Esophagus squamous epithelium (tissue), 5 donors: ENCODE measurements around the gene ADTRP. TPM values are rescaled to one million over a fixed set of nuclear protein-coding genes. Genes with fewer than 3 reads are reported as not detected.
A peak's percentile ranks its signal among the peaks of the same experiment; 100 is the strongest.

ENCODE experiments used
- DNase-seq: peaks from one replicate; lab custom pipeline; 2025; lab: John Stamatoyannopoulos, UW
- H3K27ac ChIP-seq, 4 donors: fragments of 200-600 bp; sonication (generic); one replicate each; pipeline ENCODE4 v1.5.1; 2016 to 2019; ENCODE audit warnings: mild to moderate bottlenecking in 1 of 4
- H3K27me3 ChIP-seq, 4 donors: fragments of 200-600 bp; sonication (generic); 1 replicate in 3 of 4; 2 replicates in 1 of 4; pipeline versions ENCODE4 v1.5.1 to v1.6.0; 2017 to 2021; ENCODE audit warnings: antibody characterized with exemption in 1 of 4
- H3K36me3 ChIP-seq, 3 donors: fragments of 200-600 bp; sonication (generic); one replicate each; pipeline ENCODE4 v1.5.1; 2016 to 2019
- H3K4me1 ChIP-seq, 3 donors: fragments of 200-600 bp; sonication (generic); one replicate each; pipeline ENCODE4 v1.5.1; 2017 to 2019
- H3K4me3 ChIP-seq, 4 donors: fragments of 200-600 bp; sonication (generic); 1 replicate in 3 of 4; 2 replicates in 1 of 4; pipeline ENCODE4 v1.5.1; 2016 to 2019; ENCODE audit warnings: mild to moderate bottlenecking in 2 of 4, moderate library complexity in 1 of 4
- H3K9me3 ChIP-seq, 3 donors: fragments of 200-600 bp; sonication (generic); one replicate each; pipeline ENCODE4 v1.5.1; 2016 to 2019
- CTCF ChIP-seq, 6 experiments: fragments of 450-650 bp in 4 of 6; fragments of 200-600 bp in 2 of 6; sonication (generic) in 2 of 6; IDR thresholded peaks; one replicate each; pipeline ENCODE4 v1.5.1; 2016 to 2019; ENCODE audit warnings: antibody characterized with exemption in 6 of 6, mild to moderate bottlenecking in 4 of 6, moderate library complexity in 4 of 6
- POLR2A ChIP-seq, 4 donors: fragments of 450-650 bp; IDR thresholded peaks; one replicate each; pipeline ENCODE4 v1.6.1; 2017; ENCODE audit warnings: antibody characterized with exemption in 4 of 4, mild to moderate bottlenecking in 4 of 4, moderate library complexity in 3 of 4
- WGBS, 2 donors: methylation state at CpG; one replicate each; pipeline ENCODE4 v1.1.5; 2018; 5-methylcytosine and 5-hydroxymethylcytosine counted together
- intact Hi-C: fragments of 100-400 bp; cut with DNase I; formaldehyde crosslinking; loops from one replicate; pipeline ENCODE4 v1.15.0; 2022
- total RNA-seq, 4 donors: library from RNA; depleted of rRNA; stranded (reverse); fragments of >200 nt; gene quantifications; one replicate each; pipeline ENCODE4 v1.1.0, GENCODE V29; 2016
- donor health status: DM: yes; HTN: yes; CAD: no.

ADTRP gene
- total RNA-seq, 4 donors from 2014 or later: 0.76 to 2.5 (median 1.6) TPM

GRCh38 chr6:11675601-11676000 is 103.0 kb downstream of the ADTRP start:
- Histone ChIP-seq H3K27me3 (no peaks in the 10 kb centered on the region), H3K9me3 (no peaks in the 10 kb centered on the region), H3K36me3 (no peaks in the 10 kb centered on the region), H3K4me1 (no peaks in the 10 kb centered on the region), H3K27ac (no peak overlapping the region), H3K4me3 (no peak overlapping the region)
- DNase-seq: no peak
- WGBS, 2 donors: 75 to 86% methylated on average over 2 of the region's 2 CpGs
- intact Hi-C loops: no loop called here
- TF ChIP-seq CTCF (IDR thresholded peaks at IDR 0.05): peak in 1 of 6 experiments; percentile 23
- no peak for TF ChIP-seq POLR2A (IDR thresholded peaks at IDR 0.05)

- H3K36me3 ChIP-seq: no peaks in the 10 kb centered on the region
- no peak overlapping the region for H3K27ac ChIP-seq
- DNase-seq: no peak
- 80 to 87% methylated on average over 3 to 5 of the region's 5 CpGs for WGBS, 2 donors
- no peaks in the 10 kb centered on the region for H3K27me3 ChIP-seq
- peaks cover 0 to 5% (median 0%) of the 10 kb centered on the region in 3 donors for H3K4me1 ChIP-seq
- TF ChIP-seq POLR2A (IDR thresholded peaks at IDR 0.05): no peak
- no peak for TF ChIP-seq CTCF (IDR thresholded peaks at IDR 0.05)
- no peak overlapping the region for H3K4me3 ChIP-seq
- H3K9me3 ChIP-seq: no peaks in the 10 kb centered on the region
- intact Hi-C loops: no loop called here
Measured at GRCh38 chr6:11672669-11673068, 105.9 kb downstream of the ADTRP start.

GRCh38 chr6:11672256-11672655 is 106.3 kb downstream of the ADTRP start:
- TF ChIP-seq CTCF (IDR thresholded peaks at IDR 0.05) (no peak), POLR2A (IDR thresholded peaks at IDR 0.05) (no peak)
- H3K4me3 ChIP-seq: no peak overlapping the region
- intact Hi-C loops: no loop called here

GRCh38 chr6:11669696-11670095 is 108.9 kb downstream of the ADTRP start:
- H3K36me3 ChIP-seq: no peaks in the 10 kb centered on the region
- WGBS, 2 donors: 92 to 93% methylated on average over 4 of the region's 4 CpGs
- H3K4me1 ChIP-seq: peaks cover 0 to 15% (median 0%) of the 10 kb centered on the region in 3 donors
- H3K4me3 ChIP-seq: no peak overlapping the region
- intact Hi-C loops: no loop called here
- no peak for DNase-seq
- TF ChIP-seq CTCF (IDR thresholded peaks at IDR 0.05) (no peak), POLR2A (IDR thresholded peaks at IDR 0.05) (no peak)
- H3K27me3 ChIP-seq: no peaks in the 10 kb centered on the region
- no peak overlapping the region for H3K27ac ChIP-seq
- no peaks in the 10 kb centered on the region for H3K9me3 ChIP-seq

More at GRCh38 chr6:11672256-11672655, 106.3 kb downstream of the ADTRP start:
- Histone ChIP-seq H3K9me3 (no peaks in the 10 kb centered on the region), H3K27ac (no peak overlapping the region), H3K36me3 (no peaks in the 10 kb centered on the region), H3K4me1 (peaks cover 0 to 9% (median 0%) of the 10 kb centered on the region in 3 donors), H3K27me3 (no peaks in the 10 kb centered on the region)
- DNase-seq: no peak

- H3K9me3 ChIP-seq: no peaks in the 10 kb centered on the region
- H3K4me3 ChIP-seq: no peak overlapping the region
- intact Hi-C loops: no loop called here
- TF ChIP-seq POLR2A (IDR thresholded peaks at IDR 0.05) (no peak), CTCF (IDR thresholded peaks at IDR 0.05) (no peak)
- no peak for DNase-seq
- H3K4me1 ChIP-seq: peaks cover 0 to 15% (median 0%) of the 10 kb centered on the region in 3 donors
- H3K27ac ChIP-seq: no peak overlapping the region
- 66 to 80% methylated on average over 4 of the region's 4 CpGs for WGBS, 2 donors
- H3K36me3 ChIP-seq: no peaks in the 10 kb centered on the region
- no peaks in the 10 kb centered on the region for H3K27me3 ChIP-seq
Measured at GRCh38 chr6:11668455-11668854, 110.1 kb downstream of the ADTRP start.
